ENCODE data around the gene VSIG10. TPM values are rescaled to one million over a fixed set of nuclear protein-coding genes. Genes with fewer than 3 reads are reported as not detected.
A peak's percentile ranks its signal among the peaks of the same experiment; 100 is the strongest.

The VSIG10 gene
- total and polyA plus RNA-seq, 2 experiments from 2014 or later = 12.0 to 21.0 TPM

GRCh38 chr12:118061011-118061872, 42.6 kb downstream of the VSIG10 start, which contains the start of gene WSB2:
WSB2 (minus strand) TSS chr12:118061179; CDS start chr12:118061048, 131 bp downstream.
- 5% methylated on average over 21 of the region's 76 CpGs for WGBS (ENCODE audit: low lambda C conversion rate, missing lambda C conversion rate)
- Histone ChIP-seq H3K79me2 (peaks cover 49% of the 10 kb centered on the region), H3K4me1 (ENCODE audit: insufficient read depth) (peaks cover 33% of the 10 kb centered on the region), H3K27ac (peak within 1 kb of the TSS; percentile 98), H3K36me3 (replicated peaks; ENCODE audit: insufficient read depth, low read depth) (no peaks in the 10 kb centered on the region), H3K27me3 (no peaks in the 10 kb centered on the region), H2AFZ (peak within 1 kb of the TSS; percentile 80), H3K4me2 (peak within 1 kb of the TSS; percentile 98), H3K9me2 (replicated peaks; ENCODE audit: insufficient read depth) (no peaks in the 10 kb centered on the region), H3K4me3 (peak within 1 kb of the TSS; percentile 80), H4K20me1 (ENCODE audit: insufficient read depth, poor library complexity, severe bottlenecking) (no peaks in the 10 kb centered on the region), H3K9me3 (ENCODE audit: low read depth) (no peaks in the 10 kb centered on the region)
- DNase-seq (ENCODE audit: low spot score) = peak; percentile 87
- TF ChIP-seq, protein P1, sequence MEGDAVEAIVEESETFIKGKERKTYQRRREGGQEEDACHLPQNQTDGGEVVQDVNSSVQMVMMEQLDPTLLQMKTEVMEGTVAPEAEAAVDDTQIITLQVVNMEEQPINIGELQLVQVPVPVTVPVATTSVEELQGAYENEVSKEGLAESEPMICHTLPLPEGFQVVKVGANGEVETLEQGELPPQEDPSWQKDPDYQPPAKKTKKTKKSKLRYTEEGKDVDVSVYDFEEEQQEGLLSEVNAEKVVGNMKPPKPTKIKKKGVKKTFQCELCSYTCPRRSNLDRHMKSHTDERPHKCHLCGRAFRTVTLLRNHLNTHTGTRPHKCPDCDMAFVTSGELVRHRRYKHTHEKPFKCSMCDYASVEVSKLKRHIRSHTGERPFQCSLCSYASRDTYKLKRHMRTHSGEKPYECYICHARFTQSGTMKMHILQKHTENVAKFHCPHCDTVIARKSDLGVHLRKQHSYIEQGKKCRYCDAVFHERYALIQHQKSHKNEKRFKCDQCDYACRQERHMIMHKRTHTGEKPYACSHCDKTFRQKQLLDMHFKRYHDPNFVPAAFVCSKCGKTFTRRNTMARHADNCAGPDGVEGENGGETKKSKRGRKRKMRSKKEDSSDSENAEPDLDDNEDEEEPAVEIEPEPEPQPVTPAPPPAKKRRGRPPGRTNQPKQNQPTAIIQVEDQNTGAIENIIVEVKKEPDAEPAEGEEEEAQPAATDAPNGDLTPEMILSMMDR (IDR thresholded peaks at IDR 0.05; ENCODE audit: poor library complexity) = no peak
- no peak for TF ChIP-seq EZH2phosphoT487 (IDR thresholded peaks at IDR 0.05; ENCODE audit: low read depth, severe bottlenecking, unreplicated experiment)
- no peak for TF ChIP-seq EZH2 (IDR thresholded peaks at IDR 0.05; ENCODE audit: borderline replicate concordance)

DNA sequence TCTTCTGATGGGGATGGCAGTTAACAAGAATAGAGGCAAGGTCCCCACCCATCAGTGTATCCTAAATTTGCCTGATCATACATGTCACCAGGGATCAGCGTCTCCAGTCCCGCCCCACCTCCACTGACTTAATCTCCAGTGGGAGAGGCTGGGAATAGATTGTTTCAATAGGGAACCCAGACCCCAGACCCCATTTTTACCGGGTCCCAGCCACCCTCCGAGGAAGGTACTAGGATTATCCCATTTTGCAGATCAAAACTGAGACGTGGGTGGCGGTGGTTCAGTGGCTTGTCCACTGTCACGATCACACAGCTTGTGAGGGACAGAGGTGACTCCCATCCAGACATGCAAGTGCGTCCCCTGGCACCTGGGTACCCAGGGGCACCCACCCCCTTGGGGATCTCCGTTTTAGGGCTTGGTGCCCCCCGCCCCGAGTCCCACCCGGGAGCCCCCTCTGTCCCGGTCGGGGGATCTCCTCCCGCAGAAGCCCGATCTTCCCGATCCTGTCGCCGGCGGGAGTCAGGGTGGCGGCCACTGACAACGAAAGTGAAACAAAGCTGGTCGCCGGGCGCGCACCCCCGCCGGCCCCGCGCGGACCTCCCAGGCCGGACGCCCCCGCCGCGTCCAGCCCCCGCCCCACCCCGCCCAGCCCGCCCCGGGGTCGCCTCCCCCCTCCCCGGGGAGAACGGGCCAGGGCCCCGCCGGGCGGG, 43.4 kb downstream of the VSIG10 start:
- peak overlapping the region; percentile 98 for H3K27ac ChIP-seq
- no peaks in the 10 kb centered on the region for H4K20me1 ChIP-seq (ENCODE audit: insufficient read depth, poor library complexity, severe bottlenecking)
- peaks cover 57% of the 10 kb centered on the region for H3K79me2 ChIP-seq
- H3K4me3 ChIP-seq = peak overlapping the region; percentile 80
- peak overlapping the region; percentile 90 for H3K4me2 ChIP-seq
- TF ChIP-seq EZH2 (IDR thresholded peaks at IDR 0.05; ENCODE audit: borderline replicate concordance) = no peak
- TF ChIP-seq, protein P1 (IDR thresholded peaks at IDR 0.05; ENCODE audit: poor library complexity) = no peak
- no peak for TF ChIP-seq EZH2phosphoT487 (IDR thresholded peaks at IDR 0.05; ENCODE audit: low read depth, severe bottlenecking, unreplicated experiment)
- H2AFZ ChIP-seq = no peak overlapping the region
- H3K9me2 ChIP-seq (replicated peaks; ENCODE audit: insufficient read depth) = no peaks in the 10 kb centered on the region
- H3K27me3 ChIP-seq = no peaks in the 10 kb centered on the region
- H3K36me3 ChIP-seq (replicated peaks; ENCODE audit: insufficient read depth, low read depth) = no peaks in the 10 kb centered on the region
- peaks cover 36% of the 10 kb centered on the region for H3K4me1 ChIP-seq (ENCODE audit: insufficient read depth)
- WGBS (ENCODE audit: low lambda C conversion rate, missing lambda C conversion rate) = under 1% methylated on average over 21 of the region's 46 CpGs
- DNase-seq (ENCODE audit: low spot score) = peak; percentile 70
- H3K9me3 ChIP-seq (ENCODE audit: low read depth) = no peaks in the 10 kb centered on the region

DNA sequence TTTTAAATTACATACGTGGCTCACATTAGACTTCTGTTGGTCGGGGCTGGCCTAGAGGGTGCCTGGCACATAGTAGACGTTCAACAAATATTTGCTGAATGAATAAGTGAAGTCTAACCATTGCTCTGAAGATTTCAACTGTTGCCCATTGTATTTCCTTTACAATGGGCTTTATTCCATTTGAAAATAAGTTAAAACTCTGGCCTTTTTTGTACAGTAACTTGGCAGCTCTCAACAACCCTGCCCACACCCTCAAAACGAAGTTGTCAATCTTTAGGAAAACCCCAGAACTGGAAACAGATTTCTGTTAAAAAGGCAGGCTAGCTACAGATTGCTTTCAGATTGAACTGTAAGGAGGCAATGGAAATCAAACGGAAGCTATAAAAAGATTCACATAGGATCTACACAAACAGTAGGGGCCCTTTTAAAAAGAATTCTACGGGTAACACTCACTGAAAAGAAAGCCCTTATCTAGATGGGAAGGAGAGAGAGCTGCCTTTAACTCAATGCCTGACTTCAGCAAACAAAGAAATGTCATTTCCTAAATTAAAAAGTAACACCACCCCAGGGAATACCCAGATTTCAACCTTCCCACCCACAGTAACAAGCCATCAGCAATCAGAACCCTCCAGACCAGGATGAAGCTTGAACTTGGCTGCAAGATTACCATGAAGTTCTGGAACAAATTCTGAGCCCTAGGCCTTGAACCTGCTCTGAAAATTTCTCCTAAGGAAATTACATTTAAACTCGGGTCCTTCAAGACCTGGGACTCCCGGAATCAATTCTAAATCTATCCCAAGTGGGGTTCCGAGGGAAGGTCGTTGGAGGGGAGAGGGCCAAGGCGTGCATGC, 44.2 kb downstream of the VSIG10 start:
- TF ChIP-seq EZH2 (IDR thresholded peaks at IDR 0.05; ENCODE audit: borderline replicate concordance) = no peak
- TF ChIP-seq, protein P1 (IDR thresholded peaks at IDR 0.05; ENCODE audit: poor library complexity) = no peak
- no peak for TF ChIP-seq EZH2phosphoT487 (IDR thresholded peaks at IDR 0.05; ENCODE audit: low read depth, severe bottlenecking, unreplicated experiment)
- Histone ChIP-seq H3K79me2 (peaks cover 66% of the 10 kb centered on the region), H3K36me3 (replicated peaks; ENCODE audit: insufficient read depth, low read depth) (no peaks in the 10 kb centered on the region), H4K20me1 (ENCODE audit: insufficient read depth, poor library complexity, severe bottlenecking) (no peaks in the 10 kb centered on the region), H3K4me2 (peak overlapping the region; percentile 90), H3K27ac (peak overlapping the region; percentile 98), H3K9me3 (ENCODE audit: low read depth) (no peaks in the 10 kb centered on the region), H3K9me2 (replicated peaks; ENCODE audit: insufficient read depth) (no peaks in the 10 kb centered on the region), H3K27me3 (no peaks in the 10 kb centered on the region), H2AFZ (no peak overlapping the region), H3K4me3 (peak overlapping the region; percentile 80), H3K4me1 (ENCODE audit: insufficient read depth) (peaks cover 31% of the 10 kb centered on the region)
- WGBS (ENCODE audit: low lambda C conversion rate, missing lambda C conversion rate) = 21% methylated on average over 11 of the region's 11 CpGs
- no peak for DNase-seq (ENCODE audit: low spot score)
